Endothelial cell of umbilical vein (primary cell): ENCODE results near the gene SLCO3A1. TPM values are rescaled to one million over a fixed set of nuclear protein-coding genes. Genes with fewer than 3 reads are reported as not detected.

Experiments used
- BruUV-seq: library from RNA; stranded (reverse); fragments of 400-500 nt; replicated peaks from 2 replicates; lab custom pipeline; 2021; lab: Mats Ljungman, UMichigan
- CTCF ChIA-PET: fragments of 300-600, 350-600 bp; sonication (Branson Sonifier 250); formaldehyde crosslinking; loops from one replicate; lab custom pipeline; 2021; ENCODE audit warnings: antibody characterized with exemption, inconsistent platforms; lab: Charles Lee
- POLR2A ChIA-PET: fragments of 300-600, 350-600 bp; sonication (Branson Sonifier 250); formaldehyde crosslinking; loops from one replicate; lab custom pipeline; 2021; ENCODE audit warnings: antibody characterized with exemption, inconsistent platforms; lab: Charles Lee
- DNase-seq: peaks from one replicate; pipeline ENCODE4 v3.0.0-alpha.2; 2011; ENCODE audit warnings: low read depth, low spot score
- FAIRE-seq: peaks from 2 replicates; lab custom pipeline; 2011; peaks lifted over from hg19 to GRCh38; lab: Jason Lieb, UNC
- H2AFZ ChIP-seq: 2 replicates; pipeline ENCODE4 v1.6.0; 2012; ENCODE audit warnings: low read depth, low read length, control low read depth, inconsistent platforms
- H3K27ac ChIP-seq: 2 replicates; pipeline ENCODE4 v1.5.1; 2011; ENCODE audit warnings: low read depth, mild to moderate bottlenecking, control low read depth, low read length, moderate library complexity; ENCODE audit not compliant: insufficient read depth
- H3K27me3 ChIP-seq, 2 experiments: 2 replicates each; pipeline versions ENCODE4 v1.6.0 to v1.6.1; 2011; ENCODE audit warnings: low read length in 2 of 2, mixed read lengths in 1 of 2; ENCODE audit not compliant: control insufficient read depth in 2 of 2, insufficient read depth in 2 of 2
- H3K36me3 ChIP-seq, 2 experiments: 2 replicates in 1 of 2; 3 replicates in 1 of 2; pipeline ENCODE4 v1.5.1; 2011; ENCODE audit warnings: low read length in 2 of 2, mild to moderate bottlenecking in 1 of 2, moderate library complexity in 1 of 2; ENCODE audit not compliant: control insufficient read depth in 2 of 2, insufficient read depth in 2 of 2; ENCODE audit errors: extremely low read depth in 1 of 2
- H3K4me1 ChIP-seq: 3 replicates; pipeline ENCODE4 v1.5.1; 2011; ENCODE audit warnings: mild to moderate bottlenecking, low read length; ENCODE audit not compliant: control insufficient read depth, insufficient read depth; ENCODE audit errors: extremely low read depth
- H3K4me2 ChIP-seq: 2 replicates; pipeline ENCODE4 v1.6.1; 2011; ENCODE audit warnings: low read length, control low read depth, mixed read lengths; ENCODE audit not compliant: insufficient read depth
- H3K4me3 ChIP-seq, 3 experiments: fragments of 200-600 bp in 1 of 3; sonication (generic), shearing (Covaris generic) in 1 of 3; replicated peaks in 1 of 3; 2 replicates each; pipeline ENCODE4 v1.5.1; 2011 to 2016; ENCODE audit warnings: control low read depth in 3 of 3, low read length in 3 of 3, mild to moderate bottlenecking in 2 of 3, inconsistent platforms in 1 of 3, low read depth in 1 of 3, moderate library complexity in 1 of 3; ENCODE audit not compliant: insufficient read depth in 1 of 3
- H3K79me2 ChIP-seq: 2 replicates; pipeline ENCODE4 v1.6.0; 2012; ENCODE audit warnings: low read length, inconsistent platforms; ENCODE audit not compliant: control insufficient read depth, insufficient read depth
- H3K9ac ChIP-seq: replicated peaks from 2 replicates; pipeline ENCODE3; 2011; ENCODE audit warnings: low read length, control low read depth; ENCODE audit not compliant: insufficient read depth; ENCODE audit errors: extremely low read depth
- H3K9me1 ChIP-seq: replicated peaks from 3 replicates; pipeline ENCODE4 v1.6.0; 2011; ENCODE audit warnings: mild to moderate bottlenecking, low read length; ENCODE audit not compliant: control insufficient read depth, insufficient read depth; ENCODE audit errors: extremely low read depth
- H3K9me3 ChIP-seq: replicated peaks from 2 replicates; pipeline ENCODE4 v1.5.1; 2012; ENCODE audit warnings: low read length, inconsistent platforms; ENCODE audit not compliant: control insufficient read depth, insufficient read depth
- H4K20me1 ChIP-seq: replicated peaks from 2 replicates; pipeline ENCODE3; 2011; ENCODE audit warnings: mild to moderate bottlenecking, low read length; ENCODE audit not compliant: control insufficient read depth, insufficient read depth; ENCODE audit errors: extremely low read depth
- CTCF ChIP-seq, 2 donors: IDR thresholded peaks; 1 replicate in 1 of 2; 2 replicates in 1 of 2; pipeline ENCODE4 v1.5.1; 2011; ENCODE audit warnings: low read length in 2 of 2, mild to moderate bottlenecking in 2 of 2, moderate library complexity in 2 of 2, control low read depth in 1 of 2, inconsistent platforms in 1 of 2, low read depth in 1 of 2; ENCODE audit not compliant: insufficient read depth in 1 of 2; ENCODE audit errors: extremely low read depth in 1 of 2
- FOS ChIP-seq: IDR thresholded peaks from 2 replicates; pipeline ENCODE4 v1.6.1; 2011; ENCODE audit warnings: mild to moderate bottlenecking, low read length, moderate library complexity, borderline replicate concordance; ENCODE audit not compliant: insufficient read depth
- GATA2 ChIP-seq: IDR thresholded peaks from 2 replicates; pipeline ENCODE4 v1.7.0; 2011; ENCODE audit warnings: low read depth, mild to moderate bottlenecking, moderate library complexity, mixed read lengths, low read length; ENCODE audit not compliant: insufficient read length, insufficient read depth
- JUN ChIP-seq: IDR thresholded peaks from 2 replicates; pipeline ENCODE4 v1.6.1; 2011; ENCODE audit warnings: borderline replicate concordance, low read depth; ENCODE audit not compliant: insufficient read length, insufficient read depth
- POLR2A ChIP-seq: IDR thresholded peaks from 2 replicates; pipeline ENCODE4 v1.6.1; 2012; ENCODE audit warnings: low read depth, mild to moderate bottlenecking, control low read depth, low read length
- POLR2AphosphoS5 ChIP-seq: IDR thresholded peaks from 2 replicates; pipeline ENCODE4 v1.6.1; 2012; ENCODE audit warnings: low read depth, mild to moderate bottlenecking, control low read depth, low read length, moderate library complexity; ENCODE audit not compliant: insufficient read depth
- dilution Hi-C: fragments of 300-500 bp; cut with MboI; formaldehyde crosslinking; loops from one replicate; pipeline ENCODE4 v1.15.0; 2019; ENCODE audit warnings: low sequenced_read_pairs; ENCODE audit not compliant: extremely low pct_ligation_motif_present
- intact Hi-C: fragments of 100-400 bp; cut with micrococcal nuclease; formaldehyde crosslinking; loops from one replicate; pipeline ENCODE4 v1.10.0; 2022
- polyA plus RNA-seq, 4 experiments: library from polyadenylated mRNA; depleted of rRNA in 3 of 4; stranded (reverse) in 3 of 4; unstranded in 1 of 4; fragments of >200 nt; gene quantifications; 2 replicates each; pipeline versions ENCODE4 v1.2.1 to v1.2.3, GENCODE V29; 2011 to 2012; ENCODE audit warnings: missing spikeins in 1 of 4
- total RNA-seq: library from RNA; stranded (reverse); gene quantifications from 2 replicates; pipeline ENCODE4 v1.2.3, GENCODE V29; 2021

SLCO3A1 gene
- total and polyA plus RNA-seq, 2 donors (not counting 3 experiments of a cell fraction or from before 2014, with no cell fraction given) = 0.88 to 0.92 TPM

- Histone ChIP-seq H3K4me1 (no peaks in the 10 kb centered on the region), H3K9me3 (no peaks in the 10 kb centered on the region), H3K36me3 (no peaks in the 10 kb centered on the region), H4K20me1 (no peaks in the 10 kb centered on the region), H2AFZ (no peak overlapping the region), H3K27me3 (no peaks in the 10 kb centered on the region), H3K9me1 (no peaks in the 10 kb centered on the region), H3K4me2 (no peak overlapping the region), H3K9ac (no peak overlapping the region), H3K79me2 (no peaks in the 10 kb centered on the region), H3K4me3 (no peak overlapping the region), H3K27ac (no peak overlapping the region)
- intact Hi-C loops (no loop called here), dilution Hi-C loops (no loop called here)
- DNase-seq = no peak
- ChIA-PET CTCF (no interaction called here), POLR2A (no interaction called here)
- BruUV-seq = no TSS peak
- FAIRE-seq = no peak
- no peak for TF ChIP-seq POLR2A
- no peak for TF ChIP-seq GATA2
- no peak for TF ChIP-seq FOS
- no peak for TF ChIP-seq POLR2AphosphoS5
- TF ChIP-seq CTCF (IDR thresholded peaks at IDR 0.05; ENCODE audit: extremely low read depth in 1 of 2, insufficient read depth in 1 of 2, low read depth in 1 of 2, low read length in 2 of 2) = no peak
- no peak for TF ChIP-seq JUN
Observed at GRCh38 chr15:91880373-91880772, 26.9 kb downstream of the SLCO3A1 start.
